ENCODE measurements around the gene RHEBL1.

The RHEBL1 gene

DNA sequence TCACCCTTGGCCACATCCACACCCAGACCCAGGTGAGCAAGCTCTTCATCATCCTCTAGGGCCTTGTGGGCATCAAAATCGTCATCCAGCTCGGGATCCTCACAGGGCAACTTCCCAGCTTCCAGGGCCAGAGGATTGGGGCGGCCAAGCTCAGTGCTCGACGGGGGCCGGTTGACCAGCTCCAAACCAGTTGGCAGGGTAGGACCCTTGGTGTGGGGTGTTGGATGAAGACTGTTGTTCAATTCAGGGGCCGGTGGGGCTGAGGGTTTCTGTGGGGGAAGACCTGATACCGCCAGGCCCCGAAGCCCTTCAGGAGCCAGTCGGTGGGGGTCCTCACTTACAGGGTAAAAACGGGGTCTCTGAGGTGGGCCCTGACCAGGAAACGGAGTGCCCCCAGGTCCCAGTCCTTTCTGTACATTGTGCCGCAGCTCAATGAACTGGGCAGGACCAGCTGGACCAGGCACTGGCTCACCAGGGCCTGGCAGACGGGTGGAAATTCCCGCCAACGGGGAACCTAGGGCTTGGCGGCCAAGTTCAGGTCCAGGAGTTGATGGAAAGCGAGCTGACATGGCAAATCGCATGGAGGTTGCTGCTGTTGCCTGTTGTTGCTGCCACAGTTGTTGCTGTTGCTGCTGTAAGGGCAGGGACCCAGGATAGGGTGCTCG lies 31.4 kb downstream of the RHEBL1 start:
- Histone ChIP-seq H3K4me3 (ENCODE audit: low read length) (no peak overlapping the region), H3K36me3 (ENCODE audit: control insufficient read depth, insufficient read depth, low read length) (peaks cover 48% of the 10 kb centered on the region), H3K9me3 (ENCODE audit: control insufficient read depth, low read length) (no peaks in the 10 kb centered on the region), H3K4me1 (ENCODE audit: control insufficient read depth, insufficient read depth, low read length) (no peaks in the 10 kb centered on the region), H3K27me3 (ENCODE audit: control insufficient read depth, insufficient read depth, low read length) (no peaks in the 10 kb centered on the region), H3K9ac (ENCODE audit: low read length) (no peak overlapping the region)

DNA sequence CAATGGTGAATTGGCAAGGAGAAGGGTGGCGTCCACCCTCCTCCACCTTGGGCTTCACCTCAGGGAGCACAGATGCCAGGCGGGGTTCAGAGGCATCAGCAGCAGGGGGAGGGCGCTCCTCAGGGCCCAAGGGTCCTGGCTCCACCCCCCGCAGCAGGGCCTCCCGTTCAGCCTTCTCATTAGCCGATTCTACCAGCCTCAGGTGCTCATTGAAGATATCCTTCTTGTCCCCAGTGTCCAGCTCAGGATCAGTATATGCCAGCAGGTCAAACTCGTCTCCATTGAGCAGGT lies 31.9 kb downstream of the RHEBL1 start:
- Histone ChIP-seq H3K9me3 (ENCODE audit: control insufficient read depth, low read length) (no peaks in the 10 kb centered on the region), H3K27me3 (ENCODE audit: control insufficient read depth, insufficient read depth, low read length) (no peaks in the 10 kb centered on the region), H3K4me3 (ENCODE audit: low read length) (no peak overlapping the region), H3K36me3 (ENCODE audit: control insufficient read depth, insufficient read depth, low read length) (peaks cover 47% of the 10 kb centered on the region), H3K9ac (ENCODE audit: low read length) (no peak overlapping the region), H3K4me1 (ENCODE audit: control insufficient read depth, insufficient read depth, low read length) (no peaks in the 10 kb centered on the region)

DNA sequence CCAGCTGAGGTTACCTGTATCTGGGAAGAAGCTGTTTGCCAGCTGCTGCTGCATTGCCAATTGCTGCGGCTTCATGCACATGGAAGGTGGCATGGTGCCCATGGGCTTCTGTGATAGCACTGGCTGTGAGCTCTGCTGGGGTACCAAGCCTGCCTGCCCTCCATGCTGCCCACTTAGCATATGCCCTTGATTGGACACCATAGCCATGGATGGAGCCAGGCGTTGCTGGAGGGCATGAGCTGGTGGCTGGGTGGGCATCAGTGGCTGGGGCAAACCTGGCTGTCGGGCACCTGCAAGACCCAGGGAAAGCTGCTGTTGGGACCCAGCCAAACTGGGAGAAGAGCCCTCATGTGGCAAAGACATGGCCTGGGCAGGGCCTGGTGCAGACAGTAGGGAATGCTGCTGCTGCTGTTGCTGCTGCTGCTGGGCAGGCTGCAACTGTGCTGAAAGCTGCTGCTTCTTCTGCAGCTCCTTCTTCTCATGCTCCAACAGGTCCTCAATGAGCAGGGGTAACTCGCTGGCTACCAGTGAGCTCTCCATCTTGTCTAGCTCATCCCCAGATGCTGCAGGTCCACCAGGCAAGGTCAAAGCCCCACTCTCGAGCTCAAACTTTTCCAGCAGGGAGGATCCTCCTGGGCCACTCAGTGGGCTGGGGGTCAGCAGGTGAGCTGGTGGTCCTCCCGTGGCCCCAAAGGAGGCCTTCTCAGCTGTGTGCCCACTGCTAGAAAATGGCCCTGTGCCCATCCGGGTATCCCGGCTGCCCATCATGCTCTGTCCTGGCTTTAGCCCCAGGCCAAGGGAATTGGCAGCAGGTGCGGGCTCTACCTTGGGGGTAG lies 32.5 kb downstream of the RHEBL1 start:
- H3K36me3 ChIP-seq (ENCODE audit: control insufficient read depth, insufficient read depth, low read length) = peaks cover 46% of the 10 kb centered on the region
- H3K9me3 ChIP-seq (ENCODE audit: control insufficient read depth, low read length) = no peaks in the 10 kb centered on the region

DNA sequence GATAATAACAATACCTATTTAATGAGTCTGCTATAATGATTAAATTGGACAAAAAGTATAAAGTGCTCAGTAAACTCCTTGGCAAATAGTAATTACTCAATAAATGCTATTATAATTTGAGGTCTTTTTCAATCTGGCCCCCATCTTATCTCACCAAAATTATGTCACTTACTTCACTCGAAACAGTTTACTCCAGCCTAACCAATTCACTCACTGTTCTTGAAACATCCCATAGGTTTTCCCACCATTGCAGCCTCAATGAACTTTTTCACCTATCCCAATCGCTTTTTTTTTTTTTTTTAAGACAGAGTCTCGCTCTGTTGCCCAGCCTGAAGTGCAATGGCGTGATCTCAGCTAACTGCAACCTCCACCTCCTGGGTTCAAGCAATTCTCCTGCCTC lies 33.8 kb downstream of the RHEBL1 start:
- Histone ChIP-seq H3K9ac (ENCODE audit: low read length) (no peak overlapping the region), H3K27me3 (ENCODE audit: control insufficient read depth, insufficient read depth, low read length) (no peaks in the 10 kb centered on the region), H3K4me1 (ENCODE audit: control insufficient read depth, insufficient read depth, low read length) (no peaks in the 10 kb centered on the region), H3K9me3 (ENCODE audit: control insufficient read depth, low read length) (no peaks in the 10 kb centered on the region), H3K36me3 (ENCODE audit: control insufficient read depth, insufficient read depth, low read length) (peaks cover 39% of the 10 kb centered on the region), H3K4me3 (ENCODE audit: low read length) (no peak overlapping the region)

More for the DNA sequence above, 32.5 kb downstream of the RHEBL1 start:
- H3K9ac ChIP-seq (ENCODE audit: low read length) = no peak overlapping the region
- no peak overlapping the region for H3K4me3 ChIP-seq (ENCODE audit: low read length)
- no peaks in the 10 kb centered on the region for H3K27me3 ChIP-seq (ENCODE audit: control insufficient read depth, insufficient read depth, low read length)
- no peaks in the 10 kb centered on the region for H3K4me1 ChIP-seq (ENCODE audit: control insufficient read depth, insufficient read depth, low read length)

DNA sequence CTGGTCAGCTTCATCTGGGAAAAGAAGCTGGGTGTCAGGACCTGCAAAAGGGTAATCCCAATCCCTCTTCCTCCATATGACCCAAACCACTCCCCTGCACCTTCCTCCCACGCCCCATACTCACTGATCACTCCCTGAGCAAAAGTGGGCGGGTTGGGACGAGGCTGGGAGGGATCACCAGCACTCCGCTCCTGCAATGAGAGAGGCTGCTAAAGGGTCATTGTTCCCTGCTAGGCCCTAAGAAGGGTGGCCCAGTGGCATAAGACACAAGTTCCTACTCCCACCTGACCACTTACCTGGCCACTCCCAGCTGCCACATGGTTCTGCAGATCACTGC lies 35.5 kb downstream of the RHEBL1 start:
- Histone ChIP-seq H3K9ac (ENCODE audit: low read length) (no peak overlapping the region), H3K9me3 (ENCODE audit: control insufficient read depth, low read length) (no peaks in the 10 kb centered on the region), H3K27me3 (ENCODE audit: control insufficient read depth, insufficient read depth, low read length) (no peaks in the 10 kb centered on the region), H3K4me1 (ENCODE audit: control insufficient read depth, insufficient read depth, low read length) (no peaks in the 10 kb centered on the region), H3K4me3 (ENCODE audit: low read length) (no peak overlapping the region), H3K36me3 (ENCODE audit: control insufficient read depth, insufficient read depth, low read length) (peaks cover 37% of the 10 kb centered on the region)

DNA sequence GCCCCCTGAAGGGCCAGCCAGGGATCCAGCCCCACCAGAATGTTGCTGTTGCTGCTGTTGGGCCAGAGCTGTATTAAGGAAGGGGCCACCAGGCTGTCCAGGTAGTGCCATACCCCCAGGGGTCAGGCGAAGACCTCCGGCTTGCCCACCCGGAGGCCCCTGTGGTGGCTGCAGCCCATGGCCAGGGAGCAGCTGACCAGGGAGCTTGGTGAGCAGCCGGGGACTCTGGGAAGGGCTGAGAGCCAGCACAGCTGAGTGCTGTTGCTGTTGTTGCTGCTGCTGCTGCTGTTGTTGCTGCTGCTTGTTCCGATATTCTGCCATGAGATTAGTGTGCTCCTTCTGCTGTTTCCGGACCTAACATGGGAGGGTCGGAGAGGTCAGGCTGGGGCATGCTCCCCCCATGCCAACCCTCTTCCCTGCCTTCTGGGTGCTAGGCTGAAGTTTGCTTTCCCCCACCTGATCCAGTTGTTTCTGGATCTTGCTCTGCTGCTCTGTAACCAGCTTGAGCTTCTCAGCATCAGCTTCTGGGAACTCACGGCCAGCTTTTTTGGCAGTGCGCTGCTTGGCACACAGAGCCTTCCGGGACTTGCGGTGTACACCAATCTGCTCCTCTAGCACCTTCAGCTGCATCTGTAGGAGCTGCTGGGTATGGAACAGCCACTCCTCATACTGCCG lies 36.0 kb downstream of the RHEBL1 start:
- H3K4me3 ChIP-seq (ENCODE audit: low read length) = no peak overlapping the region
- H3K9me3 ChIP-seq (ENCODE audit: control insufficient read depth, low read length) = no peaks in the 10 kb centered on the region
- no peaks in the 10 kb centered on the region for H3K4me1 ChIP-seq (ENCODE audit: control insufficient read depth, insufficient read depth, low read length)
- H3K27me3 ChIP-seq (ENCODE audit: control insufficient read depth, insufficient read depth, low read length) = no peaks in the 10 kb centered on the region
- peaks cover 39% of the 10 kb centered on the region for H3K36me3 ChIP-seq (ENCODE audit: control insufficient read depth, insufficient read depth, low read length)
- no peak overlapping the region for H3K9ac ChIP-seq (ENCODE audit: low read length)

DNA sequence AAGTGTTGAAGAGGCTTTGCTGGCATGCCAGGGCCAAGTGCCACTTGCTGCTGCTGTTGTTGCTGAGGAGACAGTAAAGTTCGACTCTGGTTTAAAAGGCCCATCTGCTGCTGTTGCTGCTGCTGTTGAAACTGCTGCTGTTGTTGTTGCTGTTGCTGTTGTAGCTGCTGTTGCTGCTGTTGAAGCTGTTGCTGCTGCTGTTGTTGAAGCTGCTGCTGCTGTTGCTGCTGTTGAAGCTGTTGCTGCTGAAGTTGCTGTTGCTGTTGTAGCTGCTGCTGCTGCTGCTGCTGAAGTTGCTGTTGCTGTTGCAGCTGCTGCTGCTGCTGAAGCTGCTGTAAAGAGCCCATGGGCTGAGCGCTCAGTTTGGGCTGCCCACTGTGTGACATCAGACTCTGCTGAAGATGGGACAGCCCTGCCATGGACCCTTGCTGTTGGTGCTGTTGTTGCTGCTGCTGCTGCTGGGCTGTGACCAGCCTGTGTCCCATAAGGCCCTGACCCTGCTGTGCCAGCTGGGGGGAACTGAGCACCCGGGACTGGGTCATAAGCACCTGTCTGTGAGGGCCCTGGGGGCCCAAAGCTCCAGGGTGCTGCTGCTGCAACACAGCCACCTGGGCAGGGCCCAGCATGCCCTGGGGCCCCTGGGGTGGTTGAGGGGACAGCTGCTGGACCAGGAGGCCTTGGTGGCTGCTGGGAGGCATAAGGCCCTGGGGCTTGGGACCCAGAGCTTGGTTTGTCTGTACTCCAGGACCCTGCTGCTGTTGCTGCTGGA lies 36.9 kb downstream of the RHEBL1 start:
- no peak overlapping the region for H3K9ac ChIP-seq (ENCODE audit: low read length)
- no peaks in the 10 kb centered on the region for H3K27me3 ChIP-seq (ENCODE audit: control insufficient read depth, insufficient read depth, low read length)
- no peak overlapping the region for H3K4me3 ChIP-seq (ENCODE audit: low read length)
- H3K36me3 ChIP-seq (ENCODE audit: control insufficient read depth, insufficient read depth, low read length) = peaks cover 47% of the 10 kb centered on the region
- no peaks in the 10 kb centered on the region for H3K4me1 ChIP-seq (ENCODE audit: control insufficient read depth, insufficient read depth, low read length)
- H3K9me3 ChIP-seq (ENCODE audit: control insufficient read depth, low read length) = no peaks in the 10 kb centered on the region

DNA sequence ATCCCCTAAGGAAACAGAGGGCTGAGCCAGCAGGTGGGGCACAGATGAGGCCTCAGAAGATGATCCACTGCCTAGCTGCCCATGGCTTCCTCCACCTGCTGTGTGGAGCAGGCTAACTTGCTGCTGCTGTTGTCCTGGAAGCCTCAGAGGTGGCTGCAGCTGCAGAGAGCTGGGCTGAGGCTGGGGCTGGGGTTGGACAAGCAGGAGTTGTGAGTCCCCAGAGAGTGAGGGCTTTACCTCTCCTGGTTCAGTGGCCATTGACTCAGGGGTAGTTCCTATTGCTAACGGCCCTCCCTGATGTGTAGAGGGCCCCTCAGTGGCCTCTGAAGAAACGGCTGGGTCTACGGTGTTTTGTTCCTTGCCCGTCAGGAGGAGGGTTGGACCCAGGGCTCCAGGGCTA lies 37.5 kb downstream of the RHEBL1 start:
- peaks cover 49% of the 10 kb centered on the region for H3K36me3 ChIP-seq (ENCODE audit: control insufficient read depth, insufficient read depth, low read length)
- H3K9ac ChIP-seq (ENCODE audit: low read length) = no peak overlapping the region
- H3K4me3 ChIP-seq (ENCODE audit: low read length) = no peak overlapping the region
- H3K4me1 ChIP-seq (ENCODE audit: control insufficient read depth, insufficient read depth, low read length) = no peaks in the 10 kb centered on the region
- no peaks in the 10 kb centered on the region for H3K9me3 ChIP-seq (ENCODE audit: control insufficient read depth, low read length)
- no peaks in the 10 kb centered on the region for H3K27me3 ChIP-seq (ENCODE audit: control insufficient read depth, insufficient read depth, low read length)

DNA sequence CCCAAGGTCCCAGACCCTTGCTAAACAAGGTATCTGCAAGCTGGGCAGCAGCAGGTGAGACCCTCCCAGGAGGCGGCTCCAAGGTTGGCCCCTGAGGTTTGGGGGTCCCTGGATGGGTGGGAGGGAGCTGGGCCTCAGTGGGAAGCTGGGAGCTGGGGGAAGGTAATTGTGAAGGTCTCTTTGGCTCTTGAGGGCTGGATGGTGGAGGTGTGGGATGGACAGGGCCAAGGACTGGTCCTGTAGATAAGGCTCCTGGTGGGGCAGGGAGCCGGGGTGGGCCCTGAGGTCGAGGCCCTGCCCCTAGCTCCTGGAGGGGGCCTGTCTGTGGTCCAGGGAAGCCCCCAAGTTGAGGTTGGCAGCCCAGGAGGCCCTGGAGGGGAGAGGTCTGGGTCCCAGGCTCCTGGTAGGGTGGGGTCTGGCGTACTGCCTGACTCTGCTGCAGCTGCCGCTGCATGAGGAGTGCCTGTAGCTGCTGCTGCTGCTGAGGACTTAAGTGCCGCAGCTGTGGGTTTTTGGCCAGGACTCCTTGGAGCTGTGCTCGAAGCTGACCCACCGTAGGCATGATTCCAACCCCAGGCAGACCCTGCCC lies 38.1 kb downstream of the RHEBL1 start:
- Histone ChIP-seq H3K4me3 (ENCODE audit: low read length) (no peak overlapping the region), H3K9ac (ENCODE audit: low read length) (no peak overlapping the region), H3K4me1 (ENCODE audit: control insufficient read depth, insufficient read depth, low read length) (no peaks in the 10 kb centered on the region), H3K9me3 (ENCODE audit: control insufficient read depth, low read length) (no peaks in the 10 kb centered on the region), H3K27me3 (ENCODE audit: control insufficient read depth, insufficient read depth, low read length) (no peaks in the 10 kb centered on the region), H3K36me3 (ENCODE audit: control insufficient read depth, insufficient read depth, low read length) (peaks cover 44% of the 10 kb centered on the region)

DNA sequence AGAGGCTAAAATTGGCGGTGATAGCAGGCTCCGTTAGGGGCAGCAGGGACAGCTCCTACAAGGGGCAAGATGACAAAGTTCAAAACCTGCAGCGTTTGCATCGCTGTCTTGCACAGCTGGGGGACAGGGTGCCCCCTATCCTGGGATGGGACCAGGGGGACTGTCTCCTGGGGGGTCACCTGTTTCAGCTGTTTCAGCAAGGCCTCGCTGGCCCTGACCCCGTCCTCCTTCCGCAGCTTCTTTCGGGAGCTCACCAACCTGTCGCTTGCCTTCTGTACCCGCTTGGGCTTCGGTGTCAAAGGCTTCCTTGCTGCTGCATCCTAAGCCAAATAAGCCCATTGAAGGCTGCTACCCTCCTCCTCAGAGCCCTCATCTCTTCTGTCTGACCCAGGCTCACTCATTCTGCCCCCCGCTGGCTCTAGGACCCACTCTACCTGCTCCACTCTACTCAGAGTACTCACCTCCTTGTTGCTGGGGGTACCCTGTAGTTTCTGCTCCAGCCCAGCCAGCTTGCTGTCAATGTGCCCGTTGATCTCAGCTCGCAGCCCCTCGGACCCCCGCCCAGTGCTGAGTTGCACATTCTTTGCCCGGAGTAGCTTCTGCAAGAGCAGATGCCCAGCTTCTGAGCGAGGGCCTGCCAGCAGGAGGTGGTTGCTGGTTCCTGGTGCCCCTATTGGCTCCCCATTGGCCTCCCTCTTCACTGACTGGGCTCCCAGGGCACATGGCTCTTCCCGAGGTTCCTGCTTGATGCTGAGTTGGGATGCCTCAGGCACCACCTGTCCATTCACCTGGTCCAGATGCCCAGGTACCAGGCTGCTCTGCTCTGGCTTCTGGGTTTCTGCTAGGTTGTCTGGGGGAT lies 38.8 kb downstream of the RHEBL1 start:
- no peaks in the 10 kb centered on the region for H3K4me1 ChIP-seq (ENCODE audit: control insufficient read depth, insufficient read depth, low read length)
- H3K36me3 ChIP-seq (ENCODE audit: control insufficient read depth, insufficient read depth, low read length) = peaks cover 51% of the 10 kb centered on the region
- H3K4me3 ChIP-seq (ENCODE audit: low read length) = no peak overlapping the region
- no peaks in the 10 kb centered on the region for H3K9me3 ChIP-seq (ENCODE audit: control insufficient read depth, low read length)
- H3K9ac ChIP-seq (ENCODE audit: low read length) = no peak overlapping the region
- no peaks in the 10 kb centered on the region for H3K27me3 ChIP-seq (ENCODE audit: control insufficient read depth, insufficient read depth, low read length)

DNA sequence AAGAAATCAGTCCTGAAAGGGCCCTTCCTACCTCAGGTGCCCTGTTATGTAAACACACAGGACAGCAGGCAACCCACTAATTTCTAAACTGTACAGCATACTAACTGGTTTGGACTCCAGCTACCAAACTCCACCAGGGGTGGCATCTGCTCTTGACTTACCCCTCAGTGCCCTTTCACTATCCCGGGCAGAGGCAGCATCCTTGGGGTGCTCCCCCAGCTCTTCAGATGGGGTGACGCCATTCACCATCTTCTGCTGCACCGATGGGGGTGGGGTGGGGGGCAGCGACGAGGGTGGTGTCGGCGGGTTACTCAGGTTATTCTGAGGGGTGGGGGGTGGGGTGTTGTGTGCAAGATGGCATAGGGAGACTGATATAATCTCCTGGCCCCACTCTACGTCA lies 39.7 kb downstream of the RHEBL1 start:
- Histone ChIP-seq H3K4me1 (ENCODE audit: control insufficient read depth, insufficient read depth, low read length) (no peaks in the 10 kb centered on the region), H3K9me3 (ENCODE audit: control insufficient read depth, low read length) (no peaks in the 10 kb centered on the region), H3K27me3 (ENCODE audit: control insufficient read depth, insufficient read depth, low read length) (no peaks in the 10 kb centered on the region), H3K4me3 (ENCODE audit: low read length) (no peak overlapping the region), H3K36me3 (ENCODE audit: control insufficient read depth, insufficient read depth, low read length) (peaks cover 52% of the 10 kb centered on the region), H3K9ac (ENCODE audit: low read length) (no peak overlapping the region)
